ENCODE measurements around the gene GAK. TPM values are rescaled to one million over a fixed set of nuclear protein-coding genes. Genes with fewer than 3 reads are reported as not detected.

The GAK gene
- total and polyA plus RNA-seq, 2 of the 13 experiments (the other 11 are each of a cell fraction or from before 2014, with no cell fraction given), result 17.5 to 44.3 TPM

DNA sequence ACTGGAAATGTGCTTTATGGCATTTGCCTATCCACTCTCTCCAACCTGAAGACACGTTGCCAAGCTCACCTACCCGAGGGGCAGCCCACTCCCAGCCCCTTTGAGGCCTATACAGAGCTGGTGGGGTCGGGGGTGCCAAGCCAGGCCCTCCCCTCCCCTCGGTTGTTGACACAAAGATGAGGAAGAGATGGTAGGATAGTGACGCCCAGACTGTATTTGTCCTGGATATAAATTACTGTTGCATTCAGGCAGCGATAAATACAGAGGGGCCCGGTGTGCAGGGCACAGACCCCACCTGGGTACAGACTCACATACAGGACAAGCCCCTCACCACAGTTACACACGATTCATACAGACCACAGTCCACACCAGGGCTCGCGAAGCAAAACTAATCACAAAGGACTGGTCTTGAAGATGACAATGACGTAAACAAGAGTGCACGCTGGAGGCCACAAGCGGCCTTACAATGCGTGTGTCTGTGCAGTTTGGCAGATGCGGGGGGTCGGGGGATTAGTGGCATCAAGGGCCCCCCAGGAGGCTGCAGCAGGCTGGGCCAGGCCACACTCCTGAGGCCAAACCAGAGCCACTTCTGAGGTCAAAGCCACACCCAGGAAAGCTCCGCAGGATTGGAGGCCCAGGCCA is 26.7 kb upstream of the GAK start:
- ChIA-PET POLR2A (no interaction called here), CTCF (ENCODE audit: low intra/inter-chr PET ratio, low total read pairs) (no interaction called here)
- in situ Hi-C loops (cut with HindIII; ENCODE audit: extremely low pct_ligation_motif_present, low pct_unique_long_range_greater_than_20kb) (no loop called here), intact Hi-C loops (cut with micrococcal nuclease; ENCODE audit: unreplicated experiment) (no loop called here)
- no peaks in the 10 kb centered on the region for H3K27me3 ChIP-seq (ENCODE audit: control insufficient read depth in 1 of 2, insufficient read depth in 2 of 2, low read length in 2 of 2)
- H4K20me1 ChIP-seq (ENCODE audit: insufficient read depth, low read length), result no peaks in the 10 kb centered on the region
- 0 out of 5 replicates have a peak, but pooled peaks cover 0 to 1% of the 10 kb centered on the region in 2 experiments for H3K36me3 ChIP-seq (replicated peaks in 1 of 2; ENCODE audit: control insufficient read depth in 1 of 2, insufficient read depth in 2 of 2, low read length in 2 of 2)
- H2AFZ ChIP-seq (ENCODE audit: low read length), result no peak overlapping the region
- DNase-seq (ENCODE audit: low spot score) (no peak), FAIRE-seq (no peak), ATAC-seq (no peak)
- no peaks in the 10 kb centered on the region for H3K79me2 ChIP-seq (ENCODE audit: insufficient read depth, low read length)
- BruUV-seq (replicated peaks), result TSS peak; percentile 42
- no peaks in the 10 kb centered on the region for H3K9me3 ChIP-seq (ENCODE audit: low read length)
- no peaks in the 10 kb centered on the region for H3K4me1 ChIP-seq (ENCODE audit: insufficient read depth, low read length)
- WGBS (ENCODE audit: low lambda C conversion rate), result 70% methylated on average over 16 of the region's 17 CpGs
- no peak overlapping the region for H3K27ac ChIP-seq (ENCODE audit: extremely low read length, insufficient read depth, low read length)
- no peak overlapping the region for H3K9ac ChIP-seq (ENCODE audit: insufficient read depth, low read depth, low read length)
- no peak overlapping the region for H3K4me3 ChIP-seq (replicated peaks in 1 of 3; ENCODE audit: insufficient read depth in 1 of 3, low read depth in 2 of 3, low read length in 3 of 3)
- H3K4me2 ChIP-seq (ENCODE audit: low read depth, low read length), result no peak overlapping the region
- TF ChIP-seq MXI1 (IDR thresholded peaks at IDR 0.05; ENCODE audit: borderline replicate concordance, low read depth, low read length), result no peak
- TF ChIP-seq PHF5A (CRISPR knock-in tag; IDR thresholded peaks at IDR 0.05; ENCODE audit: low read depth, unreplicated experiment), result no peak
- no peak for TF ChIP-seq ZNF674 (CRISPR knock-in tag; IDR thresholded peaks at IDR 0.05; ENCODE audit: low read depth)
- no peak for TF ChIP-seq HNRNPL (IDR thresholded peaks at IDR 0.05; ENCODE audit: low read depth, low read length)
- TF ChIP-seq ZNF318 (CRISPR knock-in tag; IDR thresholded peaks at IDR 0.05), result no peak
- TF ChIP-seq RELA (CRISPR knock-in tag; IDR thresholded peaks at IDR 0.05), result no peak
- TF ChIP-seq SMAD3 (CRISPR knock-in tag; IDR thresholded peaks at IDR 0.05), result no peak
- TF ChIP-seq HNF4A (CRISPR knock-in tag; IDR thresholded peaks at IDR 0.05), result no peak
- TF ChIP-seq CC2D1A (CRISPR knock-in tag; IDR thresholded peaks at IDR 0.05), result no peak
- TF ChIP-seq ZNF546 (CRISPR knock-in tag; conservative IDR thresholded peaks at IDR 0.05), result no peak
- no peak for TF ChIP-seq TCF7L2 (IDR thresholded peaks at IDR 0.05; ENCODE audit: low read depth, low read length)
- no peak for TF ChIP-seq ATF7 (IDR thresholded peaks at IDR 0.05)
- no peak for TF ChIP-seq ATF7 (CRISPR knock-in tag; IDR thresholded peaks at IDR 0.05)
- no peak for TF ChIP-seq GMEB1 (CRISPR knock-in tag; IDR thresholded peaks at IDR 0.05; ENCODE audit: borderline replicate concordance)
- no peak for TF ChIP-seq MXD3 (CRISPR knock-in tag; IDR thresholded peaks at IDR 0.05)
- no peak for TF ChIP-seq CBX5 (CRISPR knock-in tag; IDR thresholded peaks at IDR 0.05; ENCODE audit: borderline replicate concordance)
